Raji (cell line): ENCODE measurements around the gene ACE.

Experiments
- POLR2A ChIP-seq: IDR thresholded peaks from 2 replicates; pipeline ENCODE4 v1.6.1; 2011; ENCODE audit warnings: low read depth, low read length, control low read depth; ENCODE audit not compliant: insufficient read depth

The ACE gene

GRCh38 chr17:63452962-63453551 lies 23.8 kb upstream of the ACE start:
- no peak for TF ChIP-seq POLR2A

GRCh38 chr17:63454915-63455314 lies 21.9 kb upstream of the ACE start:
- TF ChIP-seq POLR2A = no peak

- TF ChIP-seq POLR2A = no peak
These were observed 21.4 kb upstream of the ACE start for GRCh38 chr17:63455417-63455816.

GRCh38 chr17:63458478-63458877 lies 18.4 kb upstream of the ACE start:
- TF ChIP-seq POLR2A = no peak

GRCh38 chr17:63460018-63460417 lies 16.8 kb upstream of the ACE start:
- TF ChIP-seq POLR2A = no peak

- TF ChIP-seq POLR2A = no peak
These were observed 13.1 kb upstream of the ACE start for GRCh38 chr17:63463771-63464170.

GRCh38 chr17:63464691-63465236 lies 12.1 kb upstream of the ACE start:
- no peak for TF ChIP-seq POLR2A

- TF ChIP-seq POLR2A = no peak
These were observed 2.7 kb upstream of the ACE start for GRCh38 chr17:63474174-63474573.

- TF ChIP-seq POLR2A = no peak
These were observed 2.0 kb upstream of the ACE start for GRCh38 chr17:63474586-63475460.

GRCh38 chr17:63475491-63476412 lies 1.1 kb upstream of the ACE start:
- TF ChIP-seq POLR2A = no peak

- TF ChIP-seq POLR2A = no peak
These were observed 405 bp upstream of the ACE start for GRCh38 chr17:63476459-63476853.

- no peak for TF ChIP-seq POLR2A
These were observed 899 bp downstream of the ACE start for GRCh38 chr17:63477480-63478440.

- no peak for TF ChIP-seq POLR2A
These were observed 2.1 kb downstream of the ACE start for GRCh38 chr17:63478814-63479494.
